PC-3 (cell line): ENCODE data around the gene IL1RAPL1. TPM values are rescaled to one million over a fixed set of nuclear protein-coding genes. Genes with fewer than 3 reads are reported as not detected.

Experiments
- ATAC-seq: fragments of 200-7000 bp; cut with Tn5 transposase; 2 replicates; pipeline ENCODE4 v1.9.1; 2020; ENCODE audit warnings: mild to moderate bottlenecking, moderate library complexity
- BruUV-seq: library from RNA; stranded (reverse); fragments of 400-500 nt; replicated peaks from 2 replicates; lab custom pipeline; 2021; lab: Mats Ljungman, UMichigan
- CTCF ChIA-PET: fragments of 300-600 bp; sonication (Branson Sonifier 250); formaldehyde crosslinking; loops from one replicate; lab custom pipeline; 2022; ENCODE audit warnings: antibody characterized with exemption; lab: Charles Lee
- POLR2A ChIA-PET: fragments of 300-600 bp; sonication (Branson Sonifier 250); formaldehyde crosslinking; loops from one replicate; lab custom pipeline; 2022; ENCODE audit warnings: antibody characterized with exemption; ENCODE audit not compliant: unreplicated experiment; lab: Charles Lee
- DNase-seq: peaks from one replicate; pipeline ENCODE4 v3.0.0-alpha.2; 2015
- H2AFZ ChIP-seq: fragments of 300-600 bp; sonication (generic); 2 replicates; pipeline ENCODE4 v1.6.0; 2016; ENCODE audit warnings: antibody characterized with exemption, low read length
- H3F3A ChIP-seq: fragments of 300-600 bp; sonication (generic); one replicate; pipeline ENCODE4 v1.6.0; 2017; ENCODE audit warnings: antibody characterized with exemption, low read length, control low read depth, mild to moderate bottlenecking; ENCODE audit not compliant: unreplicated experiment
- H3K27ac ChIP-seq: fragments of 300-600 bp; sonication (generic); 2 replicates; pipeline ENCODE4 v1.5.1; 2016; ENCODE audit warnings: mild to moderate bottlenecking, low read length
- H3K27me3 ChIP-seq: fragments of 300-600 bp; sonication (generic); 2 replicates; pipeline ENCODE4 v1.6.1; 2016; ENCODE audit warnings: low read length, mixed read lengths
- H3K36me3 ChIP-seq: fragments of 300-600 bp; sonication (generic); 2 replicates; pipeline ENCODE4 v1.6.1; 2016; ENCODE audit warnings: low read depth, mixed run types, low read length, mixed read lengths
- H3K4me1 ChIP-seq: fragments of 300-600 bp; sonication (generic); 2 replicates; pipeline ENCODE4 v1.5.1; 2016; ENCODE audit warnings: low read length; ENCODE audit not compliant: insufficient read depth
- H3K4me2 ChIP-seq: fragments of 300-600 bp; sonication (generic); 2 replicates; pipeline ENCODE4 v1.6.0; 2016; ENCODE audit warnings: low read length
- H3K4me3 ChIP-seq: fragments of 300-600 bp; sonication (generic); 2 replicates; pipeline ENCODE4 v1.5.1; 2016; ENCODE audit warnings: mild to moderate bottlenecking, low read length, mixed read lengths
- H3K79me2 ChIP-seq: fragments of 300-600 bp; sonication (generic); 2 replicates; pipeline ENCODE4 v1.6.1; 2017; ENCODE audit warnings: low read length, mixed read lengths
- H3K9ac ChIP-seq: fragments of 300-600 bp; sonication (generic); 2 replicates; pipeline ENCODE4 v1.6.0; 2016; ENCODE audit warnings: mild to moderate bottlenecking, low read length
- H3K9me2 ChIP-seq: fragments of 300-600 bp; sonication (generic); replicated peaks from 2 replicates; pipeline ENCODE4 v1.6.1; 2016; ENCODE audit warnings: mixed run types, low read length, mixed read lengths
- H3K9me3 ChIP-seq: fragments of 300-600 bp; sonication (generic); 2 replicates; pipeline ENCODE4 v1.6.1; 2016; ENCODE audit warnings: low read length, mixed read lengths
- H4K20me1 ChIP-seq: fragments of 300-600 bp; sonication (generic); 2 replicates; pipeline ENCODE4 v1.6.1; 2016; ENCODE audit warnings: low read length, mixed read lengths
- EZH2 ChIP-seq: fragments of 300-600 bp; sonication (generic); IDR thresholded peaks from one replicate; pipeline ENCODE4 v1.6.1; 2017; ENCODE audit warnings: antibody characterized with exemption, mild to moderate bottlenecking, low read length; ENCODE audit not compliant: unreplicated experiment
- EZH2phosphoT487 ChIP-seq: fragments of 300-600 bp; sonication (generic); IDR thresholded peaks from 2 replicates; pipeline ENCODE4 v1.6.1; 2018; ENCODE audit warnings: mild to moderate bottlenecking, antibody characterized with exemption, low read length, borderline replicate concordance
- intact Hi-C: fragments of 100-400 bp; cut with micrococcal nuclease; formaldehyde crosslinking; loops from 2 replicates; pipeline ENCODE4 v1.9.0; 2023
- total RNA-seq: library from RNA; depleted of rRNA; stranded (reverse); fragments of >200 nt; gene quantifications from 2 replicates; pipeline ENCODE4 v1.2.3, GENCODE V29; 2014
- TF ChIP-seq, protein P1 (sequence below): fragments of 300-600 bp; sonication (generic); conservative IDR thresholded peaks from 2 replicates; pipeline ENCODE4 v1.5.1; 2017; ENCODE audit warnings: antibody characterized with exemption, low read depth, mild to moderate bottlenecking, low read length

The IL1RAPL1 gene
- total RNA-seq, 1 experiment from 2014 or later: 0.44 TPM

DNA sequence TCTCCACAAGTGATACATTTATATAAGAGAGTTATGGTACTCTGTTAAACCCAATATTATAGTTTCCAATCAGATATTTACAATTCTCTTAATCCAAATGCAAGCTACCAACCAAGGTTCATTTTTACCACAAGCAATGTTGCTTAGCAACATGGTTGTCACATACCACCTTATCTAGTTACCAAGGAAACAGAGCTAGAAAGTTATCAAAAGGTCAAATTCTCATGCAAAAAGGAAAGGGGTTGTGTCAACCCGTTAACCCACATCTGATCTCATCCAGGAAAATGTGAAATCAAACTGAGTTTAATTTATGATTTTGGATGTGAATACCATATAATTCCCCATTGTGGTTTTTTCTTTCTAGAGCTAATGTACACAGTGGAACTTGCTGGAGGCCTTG is 1354.0 kb downstream of the IL1RAPL1 start:
- H3K9me3 ChIP-seq: no peaks in the 10 kb centered on the region
- no peak overlapping the region for H3K9ac ChIP-seq
- no peak for TF ChIP-seq EZH2phosphoT487
- TF ChIP-seq, protein P1, sequence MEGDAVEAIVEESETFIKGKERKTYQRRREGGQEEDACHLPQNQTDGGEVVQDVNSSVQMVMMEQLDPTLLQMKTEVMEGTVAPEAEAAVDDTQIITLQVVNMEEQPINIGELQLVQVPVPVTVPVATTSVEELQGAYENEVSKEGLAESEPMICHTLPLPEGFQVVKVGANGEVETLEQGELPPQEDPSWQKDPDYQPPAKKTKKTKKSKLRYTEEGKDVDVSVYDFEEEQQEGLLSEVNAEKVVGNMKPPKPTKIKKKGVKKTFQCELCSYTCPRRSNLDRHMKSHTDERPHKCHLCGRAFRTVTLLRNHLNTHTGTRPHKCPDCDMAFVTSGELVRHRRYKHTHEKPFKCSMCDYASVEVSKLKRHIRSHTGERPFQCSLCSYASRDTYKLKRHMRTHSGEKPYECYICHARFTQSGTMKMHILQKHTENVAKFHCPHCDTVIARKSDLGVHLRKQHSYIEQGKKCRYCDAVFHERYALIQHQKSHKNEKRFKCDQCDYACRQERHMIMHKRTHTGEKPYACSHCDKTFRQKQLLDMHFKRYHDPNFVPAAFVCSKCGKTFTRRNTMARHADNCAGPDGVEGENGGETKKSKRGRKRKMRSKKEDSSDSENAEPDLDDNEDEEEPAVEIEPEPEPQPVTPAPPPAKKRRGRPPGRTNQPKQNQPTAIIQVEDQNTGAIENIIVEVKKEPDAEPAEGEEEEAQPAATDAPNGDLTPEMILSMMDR: no peak
- no peak for TF ChIP-seq EZH2
- H2AFZ ChIP-seq: no peak overlapping the region
- no peaks in the 10 kb centered on the region for H3K4me1 ChIP-seq
- H3F3A ChIP-seq: no peaks in the 10 kb centered on the region
- H3K4me3 ChIP-seq: no peak overlapping the region
- no peak overlapping the region for H3K4me2 ChIP-seq
- no peaks in the 10 kb centered on the region for H3K27me3 ChIP-seq
- POLR2A ChIA-PET: no interaction called here
- no peaks in the 10 kb centered on the region for H4K20me1 ChIP-seq
- ATAC-seq (no peak), DNase-seq (no peak)
- BruUV-seq: no TSS peak
- intact Hi-C loops: no loop called here
- CTCF ChIA-PET: no interaction called here
- H3K27ac ChIP-seq: no peak overlapping the region
- no peaks in the 10 kb centered on the region for H3K79me2 ChIP-seq
- H3K36me3 ChIP-seq: no peaks in the 10 kb centered on the region
- no peaks in the 10 kb centered on the region for H3K9me2 ChIP-seq

DNA sequence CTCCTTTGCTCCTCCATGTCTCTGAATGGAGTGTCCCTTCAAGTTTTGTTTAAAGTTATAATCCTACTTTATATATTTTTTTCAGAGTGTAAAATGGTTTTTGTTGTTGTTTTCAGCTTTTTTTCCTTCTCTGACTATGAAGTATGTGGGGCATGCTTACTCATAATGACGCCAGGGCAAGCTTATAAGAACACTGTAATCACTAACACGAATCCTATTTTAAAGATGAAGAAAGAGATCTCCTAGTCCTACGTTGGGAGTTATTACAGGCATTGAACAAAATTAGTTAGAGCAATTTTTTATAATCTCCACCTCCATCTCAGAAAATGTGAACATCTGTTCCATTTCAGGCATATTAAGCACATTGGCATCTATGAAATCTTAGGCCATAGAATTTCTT is 1360.0 kb downstream of the IL1RAPL1 start:
- Histone ChIP-seq H3K27ac (no peak overlapping the region), H3K4me2 (no peak overlapping the region), H4K20me1 (no peaks in the 10 kb centered on the region), H3K9ac (no peak overlapping the region), H3K79me2 (no peaks in the 10 kb centered on the region), H3K9me2 (no peaks in the 10 kb centered on the region), H2AFZ (no peak overlapping the region), H3K9me3 (no peaks in the 10 kb centered on the region), H3F3A (no peaks in the 10 kb centered on the region), H3K4me1 (no peaks in the 10 kb centered on the region), H3K27me3 (no peaks in the 10 kb centered on the region), H3K4me3 (no peak overlapping the region), H3K36me3 (no peaks in the 10 kb centered on the region)
- POLR2A ChIA-PET: no interaction called here
- CTCF ChIA-PET: no interaction called here
- ATAC-seq (no peak), DNase-seq (no peak)
- intact Hi-C loops: no loop called here
- TF ChIP-seq EZH2phosphoT487: no peak
- no peak for TF ChIP-seq EZH2
- no TSS peak for BruUV-seq

DNA sequence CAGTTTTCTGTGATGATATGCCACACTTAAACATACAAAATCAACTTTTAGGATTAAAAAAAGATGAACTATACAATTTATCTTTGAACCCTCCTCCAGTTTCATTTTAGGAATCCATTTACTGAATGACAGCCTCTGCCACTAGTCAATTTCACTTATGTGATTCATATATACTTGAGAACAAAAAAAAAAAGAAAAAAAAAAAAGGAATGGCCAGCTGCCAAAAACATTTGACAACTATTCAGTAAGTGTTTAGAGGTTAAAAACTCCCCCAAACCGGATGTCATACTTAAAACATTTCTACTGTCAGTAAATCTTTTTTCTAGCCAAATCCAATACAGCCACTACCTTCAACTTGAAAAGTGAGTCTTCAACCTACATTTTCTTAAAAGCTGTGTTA is 1361.4 kb downstream of the IL1RAPL1 start:
- CTCF ChIA-PET: no interaction called here
- Histone ChIP-seq H3K36me3 (no peaks in the 10 kb centered on the region), H3K9me2 (no peaks in the 10 kb centered on the region), H3K4me1 (no peaks in the 10 kb centered on the region), H3K9ac (no peak overlapping the region), H3K4me3 (no peak overlapping the region), H3K27me3 (no peaks in the 10 kb centered on the region), H3K27ac (no peak overlapping the region), H3K4me2 (no peak overlapping the region), H3K79me2 (no peaks in the 10 kb centered on the region), H3K9me3 (no peaks in the 10 kb centered on the region), H2AFZ (no peak overlapping the region), H4K20me1 (no peaks in the 10 kb centered on the region), H3F3A (no peaks in the 10 kb centered on the region)
- intact Hi-C loops: no loop called here
- TF ChIP-seq, protein P1: no peak
- TF ChIP-seq EZH2 (no peak), EZH2phosphoT487 (no peak)
- POLR2A ChIA-PET: no interaction called here
- peak; percentile 26 for DNase-seq
- ATAC-seq: no peak
- no TSS peak for BruUV-seq
